ENCODE measurements around the gene TCF4.

- TF ChIP-seq CTCF (IDR thresholded peaks at IDR 0.05) (no peak), MAX (IDR thresholded peaks at IDR 0.05; ENCODE audit: low read depth) (no peak)
Measured at GRCh38 chr18:55637204-55637603, 49.2 kb upstream of the TCF4 start.
